CD4-positive, alpha-beta memory T cell (primary cell): ENCODE results near the gene STX3. TPM values are rescaled to one million over a fixed set of nuclear protein-coding genes. Genes with fewer than 3 reads are reported as not detected.

ENCODE experiments used
- CTCF ChIA-PET: fragments of 350-600 bp; sonication (Branson Sonifier 250); formaldehyde crosslinking; loops from one replicate; lab custom pipeline; 2021; ENCODE audit warnings: inconsistent platforms; ENCODE audit not compliant: partially characterized antibody; lab: Charles Lee
- POLR2A ChIA-PET: fragments of 350-600 bp; sonication (Branson Sonifier 250); formaldehyde crosslinking; loops from one replicate; lab custom pipeline; 2021; ENCODE audit not compliant: partially characterized antibody; lab: Charles Lee
- DNase-seq, 5 donors: peaks; one replicate each; pipeline versions ENCODE4 v3.0.0 to v3.0.0-alpha.2; 2020 to 2022; ENCODE audit warnings: mixed read lengths in 1 of 5
- H3K27ac ChIP-seq: one replicate; pipeline ENCODE4 v1.7.0; 2013; ENCODE audit warnings: low read depth, low read length
- H3K27me3 ChIP-seq: 2 replicates; pipeline ENCODE4 v1.7.0; 2013; ENCODE audit warnings: mild to moderate bottlenecking, low read length, moderate library complexity; ENCODE audit not compliant: insufficient read depth
- H3K36me3 ChIP-seq: 2 replicates; pipeline ENCODE4 v1.7.0; 2013; ENCODE audit warnings: mild to moderate bottlenecking, low read length, moderate library complexity; ENCODE audit not compliant: insufficient read depth
- H3K4me1 ChIP-seq: 2 replicates; pipeline ENCODE4 v1.7.0; 2013; ENCODE audit warnings: mild to moderate bottlenecking, low read length, moderate library complexity; ENCODE audit not compliant: insufficient read depth
- H3K4me3 ChIP-seq, 2 donors: one replicate each; pipeline ENCODE4 v1.7.0; 2013; ENCODE audit warnings: low read length in 2 of 2, mild to moderate bottlenecking in 1 of 2
- H3K9me3 ChIP-seq, 2 donors: one replicate each; pipeline ENCODE4 v1.7.0; 2013; ENCODE audit warnings: low read length in 2 of 2, control low read depth in 1 of 2; ENCODE audit not compliant: control insufficient read depth in 1 of 2
- H3K27ac Mint-ChIP-seq, 7 donors: one replicate each; pipeline ENCODE4 v1.8.0; 2020 to 2021; ENCODE audit warnings: mixed read lengths in 7 of 7, mild to moderate bottlenecking in 6 of 7, inconsistent platforms in 3 of 7, moderate library complexity in 3 of 7
- H3K27me3 Mint-ChIP-seq, 2 donors: one replicate each; pipeline ENCODE4 v1.8.0; 2020 to 2021; ENCODE audit warnings: mixed read lengths in 2 of 2
- H3K36me3 Mint-ChIP-seq, 2 donors: one replicate each; pipeline ENCODE4 v1.8.0; 2020 to 2021; ENCODE audit warnings: mixed read lengths in 2 of 2, inconsistent platforms in 1 of 2, mild to moderate bottlenecking in 1 of 2
- H3K4me1 Mint-ChIP-seq, 4 donors: one replicate each; pipeline ENCODE4 v1.8.0; 2020 to 2021; ENCODE audit warnings: mixed read lengths in 4 of 4, mild to moderate bottlenecking in 1 of 4
- H3K4me3 Mint-ChIP-seq, 8 donors: one replicate each; pipeline ENCODE4 v1.8.0; 2020 to 2021; ENCODE audit warnings: mixed read lengths in 8 of 8, mild to moderate bottlenecking in 7 of 8, moderate library complexity in 6 of 8, inconsistent platforms in 3 of 8
- H3K9me3 Mint-ChIP-seq, 8 donors: one replicate each; pipeline ENCODE4 v1.8.0; 2020 to 2021; ENCODE audit warnings: mixed read lengths in 8 of 8, mild to moderate bottlenecking in 5 of 8, inconsistent platforms in 3 of 8, moderate library complexity in 1 of 8
- intact Hi-C: fragments of 100-400 bp; cut with micrococcal nuclease; formaldehyde crosslinking; loops from one replicate; pipeline ENCODE4 v1.15.1; 2023
- polyA plus RNA-seq, 2 donors: library from polyadenylated mRNA; unstranded; fragments of 300-500 nt; fragmentation: Illumina TruSeq; gene quantifications; one replicate each; pipeline ENCODE4 v1.2.3, GENCODE V29; 2021
- total RNA-seq, 2 experiments: library from RNA; stranded (reverse); gene quantifications; one replicate each; pipeline ENCODE4 v1.2.3, GENCODE V29; 2021

The STX3 gene
- total and polyA plus RNA-seq, 4 experiments from 2014 or later = 8.6 to 15.4 (median 11.1) TPM

GRCh38 chr11:59756845-59757244, 1.7 kb downstream of the STX3 start:
- Histone ChIP-seq H3K4me3 (no peak overlapping the region), H3K36me3 (no peaks in the 10 kb centered on the region), H3K27me3 (no peaks in the 10 kb centered on the region), H3K9me3 (no peaks in the 10 kb centered on the region), H3K4me1 (peaks cover 9% of the 10 kb centered on the region), H3K27ac (no peak overlapping the region)
- Mint-ChIP-seq H3K4me1 (peaks cover 16 to 47% (median 24%) of the 10 kb centered on the region in 4 donors), H3K27me3 (no peaks in the 10 kb centered on the region), H3K36me3 (peaks cover 0 to 8% of the 10 kb centered on the region in 2 donors), H3K9me3 (no peaks in the 10 kb centered on the region), H3K4me3 (peak overlapping the region; percentile 73 to 89 (median 84)), H3K27ac (peak overlapping the region in 4 of 7 donors; percentile 4 to 83 (median 26))
- ChIA-PET POLR2A (interaction anchor here (1.5 to 4.3 kb wide), 2 partner anchors 11 to 54 kb away, joined by 5 to 26 read pairs; partner anchors contain the start of gene MRPL16), CTCF (interaction anchor here (3.4 to 6.1 kb wide), 4 partner anchors 9 to 51 kb away, joined by 21 to 140 read pairs (median 64); partner anchors contain the start of gene MRPL16)
- DNase-seq = no peak
- intact Hi-C loops = loop anchor here (5.0 kb wide), 1 partner anchor 205 kb away; no protein-coding TSS in a partner anchor

- H3K4me1 Mint-ChIP-seq = peaks cover 16 to 52% (median 24%) of the 10 kb centered on the region in 4 donors
- ChIA-PET CTCF (no interaction called here), POLR2A (no interaction called here)
- H3K9me3 Mint-ChIP-seq = no peaks in the 10 kb centered on the region
- DNase-seq = no peak
- H3K4me3 Mint-ChIP-seq = peak overlapping the region in 1 of 8 donors; percentile 40
- Histone ChIP-seq H3K36me3 (no peaks in the 10 kb centered on the region), H3K4me1 (peaks cover 9% of the 10 kb centered on the region), H3K9me3 (no peaks in the 10 kb centered on the region), H3K4me3 (no peak overlapping the region), H3K27me3 (no peaks in the 10 kb centered on the region), H3K27ac (no peak overlapping the region)
- no peaks in the 10 kb centered on the region for H3K27me3 Mint-ChIP-seq
- H3K36me3 Mint-ChIP-seq = peaks cover 3 to 8% of the 10 kb centered on the region in 2 donors
- intact Hi-C loops = loop anchor here (5.0 kb wide), 1 partner anchor 206 kb away; no protein-coding TSS in a partner anchor
- H3K27ac Mint-ChIP-seq = peak overlapping the region in 1 of 7 donors; percentile 9
Observed at GRCh38 chr11:59758401-59759037, 3.3 kb downstream of the STX3 start.

GRCh38 chr11:59759900-59760299, 4.7 kb downstream of the STX3 start:
- DNase-seq = no peak
- Mint-ChIP-seq H3K27me3 (no peaks in the 10 kb centered on the region), H3K36me3 (peaks cover 1 to 3% of the 10 kb centered on the region in 2 donors), H3K9me3 (no peaks in the 10 kb centered on the region), H3K4me1 (peaks cover 13 to 52% (median 21%) of the 10 kb centered on the region in 4 donors), H3K4me3 (no peak overlapping the region), H3K27ac (no peak overlapping the region)
- Histone ChIP-seq H3K4me1 (peaks cover 9% of the 10 kb centered on the region), H3K27ac (no peak overlapping the region), H3K27me3 (no peaks in the 10 kb centered on the region), H3K36me3 (no peaks in the 10 kb centered on the region), H3K4me3 (no peak overlapping the region), H3K9me3 (no peaks in the 10 kb centered on the region)
- intact Hi-C loops = loop anchor here (5.0 kb wide), 1 partner anchor 208 kb away; no protein-coding TSS in a partner anchor
- CTCF ChIA-PET = interaction anchor here (0.8 to 1.2 kb wide), 2 partner anchors 42 to 50 kb away, joined by 3 to 6 read pairs; partner anchors contain the start of gene MRPL16
- POLR2A ChIA-PET = no interaction called here

- no peak for DNase-seq
- intact Hi-C loops = no loop called here
- H3K27me3 ChIP-seq = no peaks in the 10 kb centered on the region
- no peak overlapping the region for H3K4me3 ChIP-seq
- Mint-ChIP-seq H3K4me3 (no peak overlapping the region), H3K27me3 (no peaks in the 10 kb centered on the region), H3K36me3 (peaks cover 1 to 3% of the 10 kb centered on the region in 2 donors), H3K9me3 (no peaks in the 10 kb centered on the region), H3K4me1 (peaks cover 16 to 50% (median 22%) of the 10 kb centered on the region in 4 donors), H3K27ac (peak overlapping the region in 1 of 7 donors; percentile 63)
- no peaks in the 10 kb centered on the region for H3K9me3 ChIP-seq
- POLR2A ChIA-PET = no interaction called here
- H3K36me3 ChIP-seq = no peaks in the 10 kb centered on the region
- no peak overlapping the region for H3K27ac ChIP-seq
- CTCF ChIA-PET = interaction anchor here (1.2 to 1.4 kb wide), 2 partner anchors 41 to 49 kb away, joined by 5 to 6 read pairs; partner anchors contain the start of gene MRPL16
- H3K4me1 ChIP-seq = peaks cover 11% of the 10 kb centered on the region
Observed at GRCh38 chr11:59760771-59761170, 5.6 kb downstream of the STX3 start.

GRCh38 chr11:59761993-59762392, 6.8 kb downstream of the STX3 start:
- Mint-ChIP-seq H3K9me3 (no peaks in the 10 kb centered on the region), H3K4me1 (peaks cover 11 to 38% (median 15%) of the 10 kb centered on the region in 4 donors), H3K36me3 (peaks cover 1 to 3% of the 10 kb centered on the region in 2 donors), H3K4me3 (no peak overlapping the region), H3K27ac (no peak overlapping the region), H3K27me3 (peaks cover 0 to 2% of the 10 kb centered on the region in 2 donors)
- H3K36me3 ChIP-seq = no peaks in the 10 kb centered on the region
- CTCF ChIA-PET = interaction anchor here (0.6 to 1.6 kb wide), 4 partner anchors 10 to 43 kb away, joined by 3 to 5 read pairs (median 3); no protein-coding TSS in a partner anchor
- H3K4me1 ChIP-seq = peaks cover 16% of the 10 kb centered on the region
- H3K4me3 ChIP-seq = no peak overlapping the region
- DNase-seq = no peak
- no peak overlapping the region for H3K27ac ChIP-seq
- H3K9me3 ChIP-seq = no peaks in the 10 kb centered on the region
- POLR2A ChIA-PET = no interaction called here
- no peaks in the 10 kb centered on the region for H3K27me3 ChIP-seq
- intact Hi-C loops = no loop called here

- POLR2A ChIA-PET = interaction anchor here (0.9 to 1.0 kb wide), 2 partner anchors 10 to 149 kb away, joined by 3 read pairs; partner anchors contain the start of gene OSBP
- Histone ChIP-seq H3K27me3 (no peaks in the 10 kb centered on the region), H3K4me1 (peaks cover 45% of the 10 kb centered on the region), H3K36me3 (no peaks in the 10 kb centered on the region), H3K9me3 (no peaks in the 10 kb centered on the region), H3K27ac (no peak overlapping the region), H3K4me3 (no peak overlapping the region)
- Mint-ChIP-seq H3K27ac (peak overlapping the region in 2 of 7 donors; percentile 32 to 74), H3K27me3 (peaks cover 0 to 2% of the 10 kb centered on the region in 2 donors), H3K36me3 (peaks cover 0 to 3% of the 10 kb centered on the region in 2 donors), H3K4me1 (peaks cover 6 to 23% (median 14%) of the 10 kb centered on the region in 4 donors), H3K9me3 (no peaks in the 10 kb centered on the region), H3K4me3 (peak overlapping the region in 4 of 8 donors; percentile 9 to 54 (median 42))
- DNase-seq = no peak
- intact Hi-C loops = no loop called here
- CTCF ChIA-PET = interaction anchor here (1.4 to 5.3 kb wide), 3 partner anchors 10 to 44 kb away, joined by 3 to 53 read pairs (median 32); partner anchors contain the start of gene STX3
Observed at GRCh38 chr11:59765068-59765735, 10.0 kb downstream of the STX3 start.
